ENCODE data around the gene ABCF2.

The ABCF2 gene

DNA sequence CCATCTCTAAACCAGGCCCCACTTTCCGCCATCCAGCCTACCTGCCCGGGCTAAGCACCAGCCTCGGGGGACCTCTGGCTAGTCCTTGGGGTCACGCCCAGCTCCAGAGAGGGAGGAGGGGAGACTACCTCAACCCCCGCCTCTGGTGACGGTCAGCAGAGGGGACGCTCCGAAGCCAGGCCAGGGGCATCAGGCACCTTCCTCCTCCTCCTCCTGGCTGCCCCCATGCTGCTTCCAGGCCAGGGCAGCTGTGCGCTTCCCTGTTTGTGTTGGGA, 25.5 kb upstream of the ABCF2 start:
- no peak for DNase-seq

DNA sequence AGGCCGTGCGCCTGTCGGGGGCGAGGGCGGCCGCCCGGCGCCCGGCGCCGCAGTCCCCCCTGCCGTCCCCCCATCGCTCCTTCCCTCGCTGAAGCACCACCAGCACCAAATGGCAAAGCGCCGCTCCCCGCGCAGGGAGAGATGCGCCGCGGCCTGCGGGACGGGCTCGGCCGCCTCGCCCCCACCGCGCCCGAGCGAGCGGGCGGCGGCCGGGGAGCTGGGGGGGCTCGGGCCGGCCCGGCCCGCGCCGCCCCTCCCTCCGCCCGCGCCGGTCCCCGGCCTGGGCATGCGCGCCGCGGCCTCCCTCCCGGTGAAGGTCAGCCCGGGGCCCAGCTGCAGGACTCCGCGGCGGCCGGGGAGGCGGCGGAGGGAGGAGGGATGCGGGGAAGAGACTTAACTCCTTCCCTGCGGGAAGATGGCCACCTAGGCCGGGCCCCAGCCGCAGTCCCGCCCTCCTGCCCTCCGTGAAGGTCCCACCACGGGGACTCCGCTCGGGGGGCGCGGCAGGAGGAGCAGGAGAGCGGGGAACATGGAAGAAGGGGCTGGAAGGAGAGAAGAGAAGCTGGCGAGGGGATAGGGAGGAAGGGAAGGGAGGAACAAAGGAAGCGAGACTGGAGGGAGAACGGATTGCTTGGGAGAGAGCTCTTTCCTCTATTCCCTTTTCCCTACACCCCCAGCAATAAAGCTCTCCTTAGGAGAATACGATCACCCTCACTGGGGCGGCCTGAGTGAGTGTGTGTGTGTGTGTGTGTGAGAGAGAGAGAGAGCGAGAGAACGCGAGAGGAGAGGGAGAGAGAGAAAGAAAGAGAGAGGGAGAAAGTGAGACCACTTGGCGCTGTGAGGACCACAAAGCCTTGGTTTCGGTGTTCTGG, 24.9 kb upstream of the ABCF2 start:
- no peak for DNase-seq

DNA sequence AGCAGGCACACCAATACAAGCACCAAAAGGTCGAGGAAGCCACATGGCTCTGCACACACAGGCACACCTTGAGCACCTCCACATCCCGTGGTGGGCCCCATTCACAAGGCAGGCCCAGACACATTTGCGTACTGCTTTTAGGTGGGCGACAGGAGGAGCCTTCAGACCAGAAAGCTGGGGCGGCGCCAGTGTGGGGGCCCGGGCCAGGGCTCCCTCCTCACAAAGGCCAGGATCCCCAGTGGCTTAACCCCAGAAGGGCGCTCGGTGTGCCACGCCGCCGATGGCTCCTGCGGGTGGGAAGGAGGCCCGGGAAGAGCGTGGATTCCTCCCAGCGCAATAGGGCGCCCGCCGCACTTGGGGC, 24.3 kb upstream of the ABCF2 start:
- DNase-seq: no peak

GRCh38 chr7:151250181-151251132, 23.5 kb upstream of the ABCF2 start:
- DNase-seq: no peak

DNA sequence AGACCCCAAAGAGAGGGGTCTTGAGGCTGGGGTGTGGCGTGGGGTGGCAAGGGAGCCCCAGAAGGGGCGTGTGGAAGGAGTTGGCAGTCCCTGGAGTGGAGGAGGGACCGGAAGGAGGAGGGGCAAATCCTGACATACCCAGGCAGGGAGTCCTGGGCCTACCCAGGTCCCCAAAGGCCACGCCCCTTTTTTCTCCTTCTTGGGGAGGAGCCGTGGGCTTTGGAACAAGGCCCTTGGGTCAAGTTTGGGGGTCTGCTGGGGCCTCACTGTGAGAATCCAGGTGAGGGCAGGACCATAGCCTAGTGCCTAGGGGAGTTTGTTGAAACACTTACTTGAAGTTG, 22.7 kb upstream of the ABCF2 start:
- DNase-seq: peak; percentile 41

GRCh38 chr7:151249034-151249731, 22.2 kb upstream of the ABCF2 start:
- no peak for DNase-seq

DNA sequence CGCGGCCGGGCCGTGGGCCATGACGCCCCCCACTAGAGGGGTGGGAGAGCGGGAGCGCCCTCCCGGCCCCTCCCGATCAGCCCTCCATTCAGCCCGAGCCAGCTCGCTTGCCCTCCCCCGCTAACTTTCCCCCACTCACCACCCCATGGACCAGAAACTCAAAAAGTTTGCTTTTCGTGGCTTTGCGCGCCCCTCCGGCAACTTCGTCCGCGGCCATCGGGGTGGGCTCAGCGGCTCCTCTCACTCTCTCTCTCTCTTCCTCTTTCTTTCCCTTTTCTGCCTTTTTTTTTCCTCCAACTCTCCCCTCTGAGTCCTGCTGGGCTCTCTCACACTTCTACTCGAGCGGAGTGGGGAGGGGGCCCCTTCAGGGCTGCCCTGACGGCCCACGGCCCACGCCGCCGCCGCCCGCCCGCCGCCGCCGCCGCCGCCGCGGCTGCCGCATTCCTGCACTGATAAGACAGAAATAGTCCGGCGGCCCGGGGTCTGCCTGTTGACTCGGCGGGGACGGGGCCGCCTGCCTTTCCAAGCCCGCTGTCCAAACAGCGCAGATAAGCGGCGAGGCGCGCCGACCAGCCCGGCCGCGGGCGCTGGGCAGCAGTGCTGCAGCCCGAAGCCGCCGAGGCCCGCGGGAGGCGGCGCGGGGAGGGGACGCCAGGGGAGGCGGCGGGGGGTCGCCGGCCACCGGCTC, 21.5 kb upstream of the ABCF2 start, which contains the start of gene SMARCD3:
SMARCD3 (minus strand) TSS at position 349 of the 688 bp plus-strand sequence; CDS start at position 217, 132 bp downstream.
- DNase-seq: no peak

DNA sequence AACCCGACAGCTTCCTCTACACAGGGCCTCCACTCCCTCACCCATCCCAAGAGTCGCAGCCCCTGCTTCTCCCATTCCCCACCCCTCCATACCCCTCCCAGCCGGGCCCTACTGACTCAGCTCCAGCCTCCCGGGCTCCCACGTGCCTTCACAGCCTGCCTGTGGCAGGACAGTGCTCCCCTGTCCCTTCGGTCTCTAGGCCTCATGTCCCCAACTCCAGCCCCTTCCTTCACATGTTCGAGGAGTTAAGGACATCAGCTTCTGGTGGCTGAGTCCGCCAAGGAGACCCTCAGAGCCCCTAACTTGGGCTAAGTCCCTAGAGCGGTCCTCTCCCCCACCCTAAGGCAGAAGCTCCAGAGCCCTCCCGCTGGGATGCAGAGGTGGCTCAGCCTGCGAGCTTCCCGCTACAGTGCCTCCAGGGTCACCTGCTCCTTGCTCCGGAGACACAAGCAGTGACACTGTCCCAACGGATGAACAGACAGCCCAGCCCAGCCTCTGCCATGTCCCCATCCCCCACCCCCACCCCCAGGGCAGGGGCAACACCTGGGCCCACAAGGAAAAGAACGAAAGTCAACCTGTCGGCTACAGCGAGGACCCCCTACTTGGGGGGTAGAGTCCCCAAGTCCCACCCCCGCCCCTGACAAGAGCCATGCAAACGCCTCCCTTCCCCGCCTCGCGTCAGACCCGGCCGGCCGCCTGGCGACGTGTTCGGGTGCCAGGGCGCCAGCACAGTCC, 20.8 kb upstream of the ABCF2 start:
- DNase-seq: no peak

DNA sequence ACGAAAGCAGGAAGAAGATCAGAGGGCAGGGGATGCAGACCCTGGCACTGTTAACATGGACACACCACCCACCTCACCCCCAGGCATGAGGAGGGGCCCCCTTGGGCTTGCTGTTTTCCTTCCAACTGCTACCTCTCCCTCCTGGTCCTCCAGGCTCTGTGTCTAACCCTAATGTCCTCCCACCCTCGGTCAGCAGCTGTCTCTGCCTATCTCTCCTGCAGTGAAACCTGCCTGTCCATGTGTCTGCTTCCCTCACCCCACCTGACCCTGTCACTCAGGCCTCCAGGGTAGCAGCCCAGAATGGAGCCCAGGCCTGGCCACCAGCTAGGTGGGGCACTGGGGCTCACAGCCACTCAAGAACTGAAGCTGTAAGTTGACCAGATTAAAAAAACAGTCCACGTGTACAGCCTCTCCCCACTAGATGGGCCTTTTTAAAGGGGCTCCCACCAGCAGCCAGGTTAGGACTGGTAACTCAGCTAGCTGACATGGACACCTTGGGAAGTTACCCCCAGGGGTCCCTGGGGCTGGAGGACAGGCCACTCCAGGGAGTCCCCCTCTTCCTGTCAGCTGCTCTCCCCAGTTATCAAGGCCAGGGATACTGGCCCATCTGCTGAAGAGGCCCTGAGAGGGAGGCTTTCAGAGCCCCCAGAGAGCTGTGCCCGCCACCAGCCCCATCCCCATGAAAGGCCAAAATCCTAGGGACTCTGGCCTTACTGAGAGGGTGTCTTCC, 20.0 kb upstream of the ABCF2 start:
- DNase-seq: no peak

DNA sequence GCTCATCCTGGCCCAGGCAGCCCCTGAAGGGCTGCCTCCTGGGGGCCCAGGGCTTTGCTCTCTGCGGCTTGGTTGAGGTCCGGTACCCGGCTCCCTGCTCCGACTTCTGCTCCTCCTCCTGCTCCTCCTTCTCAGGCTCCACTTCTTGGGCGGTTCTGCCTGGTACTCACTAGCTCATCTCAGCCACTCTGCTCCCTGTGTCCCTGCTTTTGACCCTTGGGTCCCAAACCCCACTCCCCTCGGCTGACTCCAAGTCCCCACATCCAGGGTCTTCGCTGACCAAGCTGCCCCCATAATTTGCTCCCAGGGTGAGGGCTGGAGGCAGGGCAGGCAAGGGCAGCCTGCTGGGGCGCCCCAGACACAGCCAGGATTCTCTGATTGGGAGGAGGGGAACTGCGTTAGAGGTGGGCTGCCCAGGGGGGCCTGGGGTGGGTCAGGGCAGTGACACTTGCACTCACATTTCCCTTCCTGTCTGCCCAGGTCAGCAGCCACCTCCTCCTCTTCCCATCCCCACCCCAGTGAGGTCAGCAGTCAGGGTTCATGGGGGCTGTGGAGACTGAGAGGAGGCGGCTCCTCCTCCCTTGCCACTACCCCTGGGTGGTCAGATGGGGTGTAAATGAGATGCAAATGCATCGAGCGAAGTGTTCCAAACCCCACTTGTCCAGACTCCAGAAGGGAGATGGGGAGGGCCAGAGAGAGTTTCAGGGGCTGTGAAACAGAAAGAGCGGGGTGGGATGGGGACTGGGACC, 19.3 kb upstream of the ABCF2 start:
- DNase-seq: no peak

GRCh38 chr7:151245360-151246101, 18.5 kb upstream of the ABCF2 start:
- no peak for DNase-seq

GRCh38 chr7:151244841-151245346, 17.9 kb upstream of the ABCF2 start:
- no peak for DNase-seq

DNA sequence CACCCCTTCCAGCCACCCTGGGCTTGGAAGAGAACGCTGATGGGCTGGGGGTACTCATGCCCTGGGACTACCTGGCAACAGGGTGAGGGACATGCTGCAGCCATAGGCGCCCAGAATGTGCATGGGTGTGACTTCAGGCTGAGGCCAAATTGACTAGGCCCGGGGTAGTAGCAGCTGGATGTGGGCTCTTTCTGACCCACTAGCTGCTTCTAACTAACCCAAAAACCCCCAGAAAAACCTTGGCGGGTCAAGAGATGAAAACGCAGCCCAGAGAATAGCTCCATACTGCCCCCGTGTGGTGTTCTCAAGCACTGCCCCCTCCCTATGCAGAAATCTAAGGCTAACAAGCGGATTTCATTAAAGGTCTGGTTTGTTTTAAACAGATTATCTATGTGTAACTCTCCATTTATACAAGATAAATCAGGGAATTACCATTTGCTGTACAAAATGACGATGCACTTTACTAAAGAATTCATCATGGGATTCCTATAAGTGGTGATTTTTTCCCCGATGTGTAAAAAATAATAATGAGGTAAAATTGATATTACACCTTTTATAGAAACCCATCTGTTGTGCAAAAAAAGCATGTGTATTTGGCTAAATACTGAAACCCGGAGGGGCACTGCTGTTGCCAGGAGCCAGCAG, 17.3 kb upstream of the ABCF2 start:
- no peak for DNase-seq

DNA sequence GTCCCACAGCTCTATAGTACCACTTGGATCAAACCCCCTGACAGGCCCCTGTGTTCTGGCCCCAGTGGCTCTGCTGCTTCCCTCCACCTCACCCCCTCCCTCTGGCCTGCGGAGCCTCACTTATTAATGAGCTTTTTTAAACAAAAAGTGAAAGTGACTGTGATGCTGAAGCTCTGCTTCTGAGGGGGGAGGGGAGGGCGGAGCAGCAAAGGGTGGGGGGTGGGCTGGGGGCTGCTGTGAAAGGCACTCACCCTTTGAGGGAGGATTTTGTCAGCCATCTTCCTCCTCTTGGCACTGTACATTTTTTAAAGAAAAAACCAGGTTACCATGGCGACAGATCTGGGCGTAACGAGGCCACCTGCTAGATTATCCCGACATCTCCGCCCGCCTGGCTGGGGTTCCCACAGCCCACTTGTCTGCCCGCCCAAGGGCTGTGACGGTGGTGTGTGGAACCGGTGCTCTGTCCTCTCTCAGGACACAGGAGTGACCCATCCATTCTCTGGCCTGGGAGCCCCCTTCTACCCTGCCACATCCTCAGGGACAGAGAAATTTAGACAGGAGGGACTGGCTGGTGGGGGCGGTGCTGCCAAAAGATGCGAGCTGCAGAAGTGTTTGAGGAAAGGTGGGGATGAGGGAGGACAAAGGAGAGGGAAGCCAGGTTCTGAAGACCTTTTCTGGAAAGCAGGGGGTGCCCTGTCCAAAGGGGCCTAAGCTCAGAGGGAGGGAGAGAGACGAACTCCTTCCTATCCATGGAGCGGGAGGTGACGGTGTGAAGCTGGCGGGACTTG, 16.6 kb upstream of the ABCF2 start:
- no peak for DNase-seq

DNA sequence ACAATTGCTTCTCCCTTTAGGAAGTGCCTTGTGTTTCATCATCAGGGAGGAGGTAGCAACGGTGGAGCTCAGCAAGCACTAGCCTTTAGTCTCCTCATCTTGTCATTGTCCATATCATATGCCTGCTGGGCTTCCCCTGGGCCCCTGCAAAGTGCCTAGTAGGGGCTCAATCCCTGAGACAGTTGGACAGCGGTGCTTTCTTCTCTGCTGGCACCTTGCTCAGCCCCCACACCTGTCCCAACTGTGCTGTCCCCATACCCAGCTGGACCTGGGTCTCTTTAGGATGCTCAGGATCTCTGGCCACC, 16.0 kb upstream of the ABCF2 start:
- DNase-seq: no peak

DNA sequence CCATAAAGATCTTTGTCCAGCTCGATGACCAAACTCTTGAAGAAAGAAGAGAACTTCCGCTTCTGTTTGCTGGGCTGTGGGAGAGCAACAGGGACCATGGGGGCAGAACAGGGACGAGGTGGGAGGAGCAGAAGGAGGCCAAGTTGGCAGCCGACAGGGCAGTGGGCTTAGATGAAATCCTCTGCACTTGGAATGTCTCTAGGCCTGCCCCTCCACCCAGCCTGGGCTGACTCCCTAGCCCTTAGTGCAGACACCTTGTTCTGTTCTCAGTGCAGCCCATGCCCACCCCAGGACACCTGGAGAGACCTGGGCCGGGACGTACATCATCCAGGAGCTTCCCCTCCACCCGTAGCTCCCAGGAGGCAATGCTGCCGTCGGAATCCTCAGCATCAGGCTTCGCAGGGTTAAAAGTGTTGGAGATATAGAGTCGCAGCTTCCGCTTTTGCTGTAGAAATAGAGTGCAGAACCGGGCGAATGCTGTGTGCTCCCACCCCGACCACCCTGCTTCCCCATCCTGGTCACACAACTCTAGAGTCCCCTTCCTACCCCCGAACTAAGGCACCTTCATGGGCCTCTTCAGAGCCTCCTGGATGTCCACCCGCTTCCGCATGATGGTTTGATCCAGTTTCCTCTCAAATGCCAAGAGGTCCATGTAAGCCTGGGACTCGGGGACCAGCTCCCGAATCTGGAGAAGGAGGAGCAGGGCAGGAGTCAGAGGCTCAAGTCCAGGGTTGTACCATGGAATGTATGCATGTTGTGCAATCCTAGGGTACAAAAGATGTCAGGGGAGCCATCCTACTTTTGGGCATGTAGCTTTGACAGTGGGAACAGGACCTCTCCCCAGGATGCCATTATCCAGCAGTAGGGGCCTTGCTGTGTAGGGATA, 15.4 kb upstream of the ABCF2 start:
- DNase-seq: no peak

- no peak for DNase-seq
Observed at GRCh38 chr7:151241755-151242096, 14.7 kb upstream of the ABCF2 start.
